Liver (tissue), 3 donors: ENCODE measurements around the gene WEE1.
A peak's percentile ranks its signal among the peaks of the same experiment; 100 is the strongest.

Source experiments
- ATF3 ChIP-seq: IDR thresholded peaks from 2 replicates; pipeline ENCODE4 v1.6.1; 2016; ENCODE audit warnings: antibody characterized with exemption
- CTCF ChIP-seq: fragments of 150-350 bp; IDR thresholded peaks from 2 replicates; pipeline ENCODE4 v1.5.1; 2017; ENCODE audit warnings: improper control_type of control experiment, low read depth, low read length; ENCODE audit not compliant: missing input control
- EGR1 ChIP-seq, 2 donors: IDR thresholded peaks; 2 replicates each; pipeline ENCODE4 v1.6.1; 2016 to 2018; ENCODE audit warnings: antibody characterized with exemption in 2 of 2, low read depth in 2 of 2
- FOXA1 ChIP-seq: IDR thresholded peaks from 2 replicates; pipeline ENCODE4 v1.6.1; 2016; ENCODE audit warnings: antibody characterized with exemption
- FOXA2 ChIP-seq: IDR thresholded peaks from 2 replicates; pipeline ENCODE4 v1.6.1; 2016; ENCODE audit warnings: antibody characterized with exemption
- JUND ChIP-seq, 2 donors: IDR thresholded peaks; 2 replicates each; pipeline ENCODE4 v1.6.1; 2016; ENCODE audit warnings: antibody characterized with exemption in 2 of 2
- MAX ChIP-seq: IDR thresholded peaks from 2 replicates; pipeline ENCODE4 v1.6.1; 2016; ENCODE audit warnings: antibody characterized with exemption
- RAD21 ChIP-seq, 2 donors: IDR thresholded peaks; 2 replicates each; pipeline ENCODE4 v1.6.1; 2016; ENCODE audit warnings: antibody characterized with exemption in 2 of 2, mild to moderate bottlenecking in 2 of 2
- REST ChIP-seq: IDR thresholded peaks from 2 replicates; pipeline ENCODE4 v1.6.1; 2016; ENCODE audit warnings: antibody characterized with exemption, mild to moderate bottlenecking
- RXRA ChIP-seq, 2 donors: IDR thresholded peaks; 2 replicates each; pipeline ENCODE4 v1.6.1; 2017 to 2018; ENCODE audit warnings: antibody characterized with exemption in 2 of 2, mild to moderate bottlenecking in 1 of 2
- SP1 ChIP-seq: IDR thresholded peaks from 2 replicates; pipeline ENCODE4 v1.6.1; 2018; ENCODE audit warnings: antibody characterized with exemption, mild to moderate bottlenecking
- TAF1 ChIP-seq: conservative IDR thresholded peaks from 2 replicates; pipeline ENCODE4 v1.6.1; 2016; ENCODE audit warnings: antibody characterized with exemption, mild to moderate bottlenecking
- donor health status: healthy.
- donor health status: healthy.

GRCh38 chr11:9565822-9566560, 7.5 kb upstream of the WEE1 start:
- TF ChIP-seq CTCF (no peak), ATF3 (peak; percentile 90), SP1 (peak; percentile 81), MAX (peak; percentile 24), RXRA (IDR thresholded peaks at IDR 0.05) (peak; percentile 51 to 59), FOXA1 (no peak), EGR1 (IDR thresholded peaks at IDR 0.05; ENCODE audit: low read depth in 2 of 2) (no peak), FOXA2 (no peak), JUND (IDR thresholded peaks at IDR 0.05) (peak; percentile 96 to 99), REST (peak; percentile 71), TAF1 (peak; percentile 67), RAD21 (IDR thresholded peaks at IDR 0.05) (peak in 1 of 2 donors; percentile 25)
